ENCODE measurements around the gene NTM. TPM values are rescaled to one million over a fixed set of nuclear protein-coding genes. Genes with fewer than 3 reads are reported as not detected.

The NTM gene
- total RNA-seq, 2 donors from 2014 or later = 19.1 to 44.7 TPM

- no peaks in the 10 kb centered on the region for H3K4me1 ChIP-seq
- no peak for TF ChIP-seq CTCF (IDR thresholded peaks at IDR 0.05)
These were observed 152.4 kb downstream of the NTM start for GRCh38 chr11:131522851-131523250.

GRCh38 chr11:131530407-131530806 is 160.0 kb downstream of the NTM start:
- H3K27ac ChIP-seq = no peak overlapping the region
- no peak for TF ChIP-seq CTCF (IDR thresholded peaks at IDR 0.05)
- no peaks in the 10 kb centered on the region for H3K4me1 ChIP-seq
- H3K27me3 ChIP-seq = no peaks in the 10 kb centered on the region
- H3K9me3 ChIP-seq = no peaks in the 10 kb centered on the region
- H3K36me3 ChIP-seq = no peaks in the 10 kb centered on the region
- H3K4me3 ChIP-seq = no peak overlapping the region
- DNase-seq (ENCODE audit: low spot score) = no peak

More at GRCh38 chr11:131522851-131523250, 152.4 kb downstream of the NTM start:
- Histone ChIP-seq H3K4me3 (no peak overlapping the region), H3K27ac (no peak overlapping the region), H3K36me3 (no peaks in the 10 kb centered on the region), H3K9me3 (no peaks in the 10 kb centered on the region), H3K27me3 (no peaks in the 10 kb centered on the region)
- DNase-seq (ENCODE audit: low spot score) = no peak

- H3K4me3 ChIP-seq = no peak overlapping the region
These were observed 162.7 kb downstream of the NTM start for GRCh38 chr11:131533149-131533548.

GRCh38 chr11:131533998-131534397 is 163.6 kb downstream of the NTM start:
- H3K27ac ChIP-seq = no peak overlapping the region
- TF ChIP-seq CTCF (IDR thresholded peaks at IDR 0.05) = no peak
- no peaks in the 10 kb centered on the region for H3K36me3 ChIP-seq
- no peak for DNase-seq (ENCODE audit: low spot score)
- no peaks in the 10 kb centered on the region for H3K9me3 ChIP-seq
- H3K4me3 ChIP-seq = no peak overlapping the region
- H3K27me3 ChIP-seq = no peaks in the 10 kb centered on the region
- no peaks in the 10 kb centered on the region for H3K4me1 ChIP-seq

More at GRCh38 chr11:131533149-131533548, 162.7 kb downstream of the NTM start:
- no peaks in the 10 kb centered on the region for H3K4me1 ChIP-seq
- H3K27ac ChIP-seq = no peak overlapping the region
- H3K27me3 ChIP-seq = no peaks in the 10 kb centered on the region
- no peak for DNase-seq (ENCODE audit: low spot score)
- TF ChIP-seq CTCF (IDR thresholded peaks at IDR 0.05) = no peak
- no peaks in the 10 kb centered on the region for H3K36me3 ChIP-seq
- no peaks in the 10 kb centered on the region for H3K9me3 ChIP-seq

- no peak for TF ChIP-seq CTCF (IDR thresholded peaks at IDR 0.05)
- no peak overlapping the region for H3K4me3 ChIP-seq
- DNase-seq (ENCODE audit: low spot score) = no peak
- H3K36me3 ChIP-seq = no peaks in the 10 kb centered on the region
- no peaks in the 10 kb centered on the region for H3K27me3 ChIP-seq
- no peaks in the 10 kb centered on the region for H3K4me1 ChIP-seq
- no peaks in the 10 kb centered on the region for H3K9me3 ChIP-seq
- no peak overlapping the region for H3K27ac ChIP-seq
These were observed 164.2 kb downstream of the NTM start for GRCh38 chr11:131534611-131535010.

- no peak overlapping the region for H3K4me3 ChIP-seq
- H3K27me3 ChIP-seq = no peaks in the 10 kb centered on the region
- H3K27ac ChIP-seq = no peak overlapping the region
- TF ChIP-seq CTCF (IDR thresholded peaks at IDR 0.05) = no peak
- H3K4me1 ChIP-seq = no peaks in the 10 kb centered on the region
- no peak for DNase-seq (ENCODE audit: low spot score)
- H3K9me3 ChIP-seq = peaks cover 0 to 4% of the 10 kb centered on the region in 2 donors
- H3K36me3 ChIP-seq = no peaks in the 10 kb centered on the region
These were observed 165.7 kb downstream of the NTM start for GRCh38 chr11:131536159-131536558.
